Peyer's patch (tissue), 4 donors: Measurements from ENCODE around the gene CC2D2A. TPM values are rescaled to one million over a fixed set of nuclear protein-coding genes. Genes with fewer than 3 reads are reported as not detected.
"Not testable (repeated sequence)": the region's sequence is repeated elsewhere in the genome, so short reads cannot be mapped to it uniquely, and the experiment has no call there.

Experiments
- DNase-seq, 3 donors: peaks; one replicate each; pipeline ENCODE4 v3.0.0-alpha.2; 2017 to 2019
- H3K27ac ChIP-seq, 4 donors: fragments of 200-600 bp; sonication (generic); one replicate each; pipeline ENCODE4 v1.5.1; 2016 to 2019
- H3K27me3 ChIP-seq, 2 donors: fragments of 200-600 bp; sonication (generic); one replicate each; pipeline ENCODE4 v1.5.1; 2019
- H3K36me3 ChIP-seq, 3 donors: fragments of 200-600 bp; sonication (generic); one replicate each; pipeline ENCODE4 v1.5.1; 2016 to 2019
- H3K4me1 ChIP-seq, 4 donors: fragments of 200-600 bp; sonication (generic); one replicate each; pipeline ENCODE4 v1.5.1; 2016 to 2019
- H3K4me3 ChIP-seq, 4 donors: fragments of 200-600 bp; sonication (generic); 1 replicate in 3 of 4; 2 replicates in 1 of 4; pipeline ENCODE4 v1.5.1; 2016 to 2019; ENCODE audit warnings: mild to moderate bottlenecking in 1 of 4
- H3K9me3 ChIP-seq, 4 donors: fragments of 200-600 bp; sonication (generic); one replicate each; pipeline ENCODE4 v1.5.1; 2016 to 2019; ENCODE audit warnings: mild to moderate bottlenecking in 1 of 4
- CTCF ChIP-seq, 6 experiments: fragments of 450-650 bp in 4 of 6; fragments of 200-600 bp in 2 of 6; sonication (generic) in 1 of 6; IDR thresholded peaks; one replicate each; pipeline ENCODE4 v1.5.1; 2017 to 2019; ENCODE audit warnings: antibody characterized with exemption in 6 of 6, mild to moderate bottlenecking in 3 of 6, moderate library complexity in 1 of 6
- POLR2A ChIP-seq, 2 donors: fragments of 450-650 bp; IDR thresholded peaks; one replicate each; pipeline ENCODE4 v1.5.1; 2017; ENCODE audit warnings: antibody characterized with exemption in 2 of 2, mild to moderate bottlenecking in 2 of 2, moderate library complexity in 2 of 2
- total RNA-seq, 4 donors: library from RNA; depleted of rRNA; stranded (reverse); fragments of >200 nt; gene quantifications; one replicate each; pipeline ENCODE4 v1.1.0, GENCODE V29; 2016

The CC2D2A gene
- total RNA-seq, 4 donors from 2014 or later = 7.3 to 45.4 (median 8.9) TPM

- Histone ChIP-seq H3K4me3 (no peak overlapping the region), H3K9me3 (no peaks in the 10 kb centered on the region), H3K36me3 (peaks cover 0 to 18% (median 0%) of the 10 kb centered on the region in 3 donors), H3K4me1 (no peaks in the 10 kb centered on the region), H3K27me3 (no peaks in the 10 kb centered on the region), H3K27ac (no peak overlapping the region)
- TF ChIP-seq POLR2A (IDR thresholded peaks at IDR 0.05) (no peak), CTCF (IDR thresholded peaks at IDR 0.05) (no peak)
- DNase-seq = no peak
Measured at GRCh38 chr4:15515106-15515505, 45.4 kb downstream of the CC2D2A start.

GRCh38 chr4:15516494-15516893 is 46.8 kb downstream of the CC2D2A start:
- no peaks in the 10 kb centered on the region for H3K9me3 ChIP-seq
- DNase-seq = no peak
- no peak overlapping the region for H3K4me3 ChIP-seq
- no peaks in the 10 kb centered on the region for H3K4me1 ChIP-seq
- no peaks in the 10 kb centered on the region for H3K27me3 ChIP-seq
- TF ChIP-seq POLR2A (IDR thresholded peaks at IDR 0.05) = no peak
- TF ChIP-seq CTCF (IDR thresholded peaks at IDR 0.05) = no peak
- H3K36me3 ChIP-seq = peaks cover 0 to 13% (median 0%) of the 10 kb centered on the region in 3 donors
- no peak overlapping the region for H3K27ac ChIP-seq

GRCh38 chr4:15517681-15518080 is 48.0 kb downstream of the CC2D2A start:
- not testable (repeated sequence) for H3K27me3 ChIP-seq, H3K4me3 ChIP-seq, H3K9me3 ChIP-seq, DNase-seq, H3K4me1 ChIP-seq, H3K27ac ChIP-seq
- peaks cover 0 to 13% (median 0%) of the 10 kb centered on the region in 3 donors for H3K36me3 ChIP-seq

GRCh38 chr4:15521442-15522039 is 51.9 kb downstream of the CC2D2A start:
- Histone ChIP-seq H3K27ac (no peak overlapping the region), H3K9me3 (no peaks in the 10 kb centered on the region), H3K4me3 (no peak overlapping the region), H3K36me3 (peaks cover 0 to 13% (median 0%) of the 10 kb centered on the region in 3 donors), H3K27me3 (no peaks in the 10 kb centered on the region), H3K4me1 (no peaks in the 10 kb centered on the region)
- DNase-seq = no peak
- TF ChIP-seq CTCF (IDR thresholded peaks at IDR 0.05) (no peak), POLR2A (IDR thresholded peaks at IDR 0.05) (no peak)

GRCh38 chr4:15525080-15525479 is 55.4 kb downstream of the CC2D2A start:
- no peak for DNase-seq
- H3K27me3 ChIP-seq = no peaks in the 10 kb centered on the region
- no peaks in the 10 kb centered on the region for H3K9me3 ChIP-seq
- H3K27ac ChIP-seq = no peak overlapping the region
- H3K4me3 ChIP-seq = no peak overlapping the region
- H3K36me3 ChIP-seq = no peaks in the 10 kb centered on the region
- no peaks in the 10 kb centered on the region for H3K4me1 ChIP-seq
- TF ChIP-seq POLR2A (IDR thresholded peaks at IDR 0.05) = no peak
- no peak for TF ChIP-seq CTCF (IDR thresholded peaks at IDR 0.05)

GRCh38 chr4:15526924-15527592 is 57.4 kb downstream of the CC2D2A start:
- no peaks in the 10 kb centered on the region for H3K36me3 ChIP-seq
- no peak overlapping the region for H3K4me3 ChIP-seq
- TF ChIP-seq POLR2A (IDR thresholded peaks at IDR 0.05) (no peak), CTCF (IDR thresholded peaks at IDR 0.05) (no peak)
- no peak overlapping the region for H3K27ac ChIP-seq
- no peaks in the 10 kb centered on the region for H3K9me3 ChIP-seq
- DNase-seq = no peak
- no peaks in the 10 kb centered on the region for H3K4me1 ChIP-seq
- H3K27me3 ChIP-seq = no peaks in the 10 kb centered on the region
